GDM1 (cell line): ENCODE results near the gene MYO16.
"Not testable (repeated sequence)": the region's sequence is repeated elsewhere in the genome, so short reads cannot be mapped to it uniquely, and the experiment has no call there.

Experiments used
- DNase-seq: peaks from one replicate; lab custom pipeline; 2025; lab: John Stamatoyannopoulos, UW

The MYO16 gene

GRCh38 chr13:108742701-108743451, 113.5 kb downstream of the MYO16 start:
- no peak for DNase-seq

GRCh38 chr13:108743522-108743921, 114.1 kb downstream of the MYO16 start:
- DNase-seq, result no peak

GRCh38 chr13:108747843-108748242, 118.4 kb downstream of the MYO16 start:
- DNase-seq, result no peak

- DNase-seq, result no peak
These were observed 122.9 kb downstream of the MYO16 start for GRCh38 chr13:108752276-108752675.

GRCh38 chr13:108755083-108755482, 125.7 kb downstream of the MYO16 start:
- DNase-seq, result no peak

- DNase-seq, result no peak
These were observed 130.7 kb downstream of the MYO16 start for GRCh38 chr13:108760129-108760528.

GRCh38 chr13:108760541-108760940, 131.1 kb downstream of the MYO16 start:
- DNase-seq, result no peak

GRCh38 chr13:108768035-108768434, 138.6 kb downstream of the MYO16 start:
- DNase-seq, result no peak

GRCh38 chr13:108769213-108770070, 140.0 kb downstream of the MYO16 start:
- DNase-seq, result no peak

- DNase-seq, result no peak
These were observed 146.2 kb downstream of the MYO16 start for GRCh38 chr13:108775597-108775996.

- DNase-seq, result no peak
These were observed 147.2 kb downstream of the MYO16 start for GRCh38 chr13:108776650-108777049.

- no peak for DNase-seq
These were observed 148.3 kb downstream of the MYO16 start for GRCh38 chr13:108777421-108778420.

- DNase-seq, result no peak
These were observed 149.9 kb downstream of the MYO16 start for GRCh38 chr13:108779308-108779707.

- DNase-seq, result no peak
These were observed 151.3 kb downstream of the MYO16 start for GRCh38 chr13:108780706-108781105.

- DNase-seq, result no peak
These were observed 151.9 kb downstream of the MYO16 start for GRCh38 chr13:108781312-108781711.

- DNase-seq, result not testable (repeated sequence)
These were observed 153.1 kb downstream of the MYO16 start for GRCh38 chr13:108782480-108782879.

GRCh38 chr13:108785844-108786243, 156.4 kb downstream of the MYO16 start:
- DNase-seq, result no peak

GRCh38 chr13:108786456-108787200, 157.2 kb downstream of the MYO16 start:
- no peak for DNase-seq

- DNase-seq, result no peak
These were observed 158.4 kb downstream of the MYO16 start for GRCh38 chr13:108787700-108788414.

GRCh38 chr13:108789476-108789875, 160.1 kb downstream of the MYO16 start:
- no peak for DNase-seq

- no peak for DNase-seq
These were observed 166.4 kb downstream of the MYO16 start for GRCh38 chr13:108795841-108796240.
